Kidney (tissue), 14 donors: Measurements from ENCODE around the gene TRIP13. TPM values are rescaled to one million over a fixed set of nuclear protein-coding genes. Genes with fewer than 3 reads are reported as not detected.
"Not testable (repeated sequence)": the region's sequence is repeated elsewhere in the genome, so short reads cannot be mapped to it uniquely, and the experiment has no call there.

Experiments used
- DNase-seq, 5 donors: peaks; one replicate each; pipeline ENCODE4 v3.0.0-alpha.2; 2013 to 2020
- FAIRE-seq: peaks from 2 replicates; lab custom pipeline; 2012; peaks lifted over from hg19 to GRCh38; lab: Jason Lieb, UNC
- H3K27ac ChIP-seq, 2 donors: one replicate each; pipeline ENCODE4 v1.7.0; 2013; ENCODE audit warnings: low read depth in 2 of 2, low read length in 2 of 2, inconsistent platforms in 1 of 2
- H3K27me3 ChIP-seq: one replicate; pipeline ENCODE4 v1.7.1; 2013; ENCODE audit warnings: low read length, inconsistent platforms; ENCODE audit not compliant: control insufficient read depth, insufficient read depth
- H3K36me3 ChIP-seq, 3 donors: one replicate each; pipeline versions ENCODE4 v1.7.0 to v1.7.1; 2013; ENCODE audit warnings: low read length in 3 of 3, control low read depth in 1 of 3, inconsistent platforms in 1 of 3; ENCODE audit not compliant: insufficient read depth in 3 of 3, control insufficient read depth in 2 of 3
- H3K4me1 ChIP-seq, 3 donors: one replicate each; pipeline versions ENCODE4 v1.7.0 to v1.7.1; 2013; ENCODE audit warnings: low read length in 3 of 3, inconsistent platforms in 1 of 3, low read depth in 1 of 3; ENCODE audit not compliant: control insufficient read depth in 2 of 3, insufficient read depth in 2 of 3
- H3K4me3 ChIP-seq, 3 donors: one replicate each; pipeline versions ENCODE4 v1.7.0 to v1.8.1; 2013; ENCODE audit warnings: low read length in 3 of 3, control low read depth in 1 of 3, inconsistent platforms in 1 of 3
- H3K9ac ChIP-seq, 3 donors: one replicate each; pipeline versions ENCODE4 v1.7.0 to v1.7.1; 2013; ENCODE audit warnings: low read length in 3 of 3, control low read depth in 1 of 3, inconsistent platforms in 1 of 3
- H3K9me3 ChIP-seq, 3 donors: one replicate each; pipeline versions ENCODE4 v1.7.0 to v1.7.1; 2013; ENCODE audit warnings: low read length in 3 of 3, control low read depth in 1 of 3, inconsistent platforms in 1 of 3; ENCODE audit not compliant: control insufficient read depth in 2 of 3, insufficient read depth in 1 of 3
- CTCF ChIP-seq: IDR thresholded peaks from 3 replicates; pipeline ENCODE4 v1.5.1; 2012; ENCODE audit warnings: mild to moderate bottlenecking, moderate library complexity, borderline replicate concordance; ENCODE audit not compliant: insufficient read depth; ENCODE audit errors: extremely low read depth
- intact Hi-C: fragments of 100-400 bp; cut with DNase I; formaldehyde crosslinking; loops from one replicate; pipeline ENCODE4 v1.11.1; 2022
- polyA plus RNA-seq: library from polyadenylated mRNA; stranded (reverse); fragments of 350-450 nt; fragmentation: Illumina TruSeq; extraction: RNeasy Lipid Tissue Mini Kit (QIAGEN cat#74804); gene quantifications from one replicate; pipeline ENCODE4 v1.2.3, GENCODE V29; 2014; ENCODE audit warnings: low read depth, low replicate concordance; ENCODE audit not compliant: insufficient read depth
- total RNA-seq: library from RNA; stranded (reverse); fragmentation: NEBNext Ultra II Directional; extraction: Animal tissue kit (Norgen Biotek cat#: 25700); gene quantifications from one replicate; pipeline ENCODE4 v1.2.1, GENCODE V29; 2021
- donor health status: control.
- donor health status: control.
- donor health status: control.
- donor health status: control.
- donor health status: control.
- donor health status: DM: yes; HTN: yes; CAD: no.
- donor health status: Normal renal cell carcinoma (clear cell type).

Gene TRIP13
- total and polyA plus RNA-seq, 2 donors from 2014 or later: 0.86 to 1.6 TPM

GRCh38 chr5:876398-877365 lies 16.0 kb upstream of the TRIP13 start:
- Histone ChIP-seq H3K4me1 (no peaks in the 10 kb centered on the region), H3K36me3 (peaks cover 3 to 37% (median 28%) of the 10 kb centered on the region in 3 donors)
- DNase-seq: peak in 1 of 5 donors; percentile 26

GRCh38 chr5:878125-878524 lies 14.6 kb upstream of the TRIP13 start:
- peak in 1 of 5 donors; percentile 57 for DNase-seq
- no peak overlapping the region for H3K9ac ChIP-seq
- H3K27me3 ChIP-seq: no peaks in the 10 kb centered on the region
- H3K9me3 ChIP-seq: no peaks in the 10 kb centered on the region
- H3K4me3 ChIP-seq: no peak overlapping the region
- no peak overlapping the region for H3K27ac ChIP-seq
- H3K4me1 ChIP-seq: no peaks in the 10 kb centered on the region
- no peak for FAIRE-seq
- intact Hi-C loops: no loop called here
- H3K36me3 ChIP-seq: peaks cover 6 to 40% (median 38%) of the 10 kb centered on the region in 3 donors
- TF ChIP-seq CTCF: no peak

More at GRCh38 chr5:876398-877365, 16.0 kb upstream of the TRIP13 start:
- no peak overlapping the region for H3K9ac ChIP-seq
- H3K4me3 ChIP-seq: no peak overlapping the region
- no peak for TF ChIP-seq CTCF
- intact Hi-C loops: no loop called here
- H3K27ac ChIP-seq: no peak overlapping the region
- no peaks in the 10 kb centered on the region for H3K27me3 ChIP-seq
- no peaks in the 10 kb centered on the region for H3K9me3 ChIP-seq
- FAIRE-seq: no peak

GRCh38 chr5:878677-879076 lies 14.0 kb upstream of the TRIP13 start:
- FAIRE-seq, H3K4me3 ChIP-seq, H3K4me1 ChIP-seq, H3K9ac ChIP-seq, DNase-seq, H3K27ac ChIP-seq, H3K9me3 ChIP-seq, intact Hi-C loops, H3K27me3 ChIP-seq: not testable (repeated sequence)
- H3K36me3 ChIP-seq: peaks cover 6 to 43% (median 42%) of the 10 kb centered on the region in 3 donors

- H3K4me1 ChIP-seq: no peaks in the 10 kb centered on the region
- DNase-seq (peak in 1 of 5 donors; percentile 35), FAIRE-seq (no peak)
- intact Hi-C loops: no loop called here
- no peaks in the 10 kb centered on the region for H3K27me3 ChIP-seq
- no peak overlapping the region for H3K4me3 ChIP-seq
- TF ChIP-seq CTCF: no peak
- no peaks in the 10 kb centered on the region for H3K9me3 ChIP-seq
- H3K36me3 ChIP-seq: peaks cover 5 to 54% (median 46%) of the 10 kb centered on the region in 3 donors
- no peak overlapping the region for H3K9ac ChIP-seq
- no peak overlapping the region for H3K27ac ChIP-seq
These were observed 11.7 kb upstream of the TRIP13 start for GRCh38 chr5:880816-881550.
